ENCODE results near the gene CFAP73. TPM values are rescaled to one million over a fixed set of nuclear protein-coding genes. Genes with fewer than 3 reads are reported as not detected.

CFAP73 gene
- total and polyA plus RNA-seq, 2 of the 8 experiments (the other 6 are each of a cell fraction or from before 2014, with no cell fraction given), result 0.45 to 0.56 TPM

DNA sequence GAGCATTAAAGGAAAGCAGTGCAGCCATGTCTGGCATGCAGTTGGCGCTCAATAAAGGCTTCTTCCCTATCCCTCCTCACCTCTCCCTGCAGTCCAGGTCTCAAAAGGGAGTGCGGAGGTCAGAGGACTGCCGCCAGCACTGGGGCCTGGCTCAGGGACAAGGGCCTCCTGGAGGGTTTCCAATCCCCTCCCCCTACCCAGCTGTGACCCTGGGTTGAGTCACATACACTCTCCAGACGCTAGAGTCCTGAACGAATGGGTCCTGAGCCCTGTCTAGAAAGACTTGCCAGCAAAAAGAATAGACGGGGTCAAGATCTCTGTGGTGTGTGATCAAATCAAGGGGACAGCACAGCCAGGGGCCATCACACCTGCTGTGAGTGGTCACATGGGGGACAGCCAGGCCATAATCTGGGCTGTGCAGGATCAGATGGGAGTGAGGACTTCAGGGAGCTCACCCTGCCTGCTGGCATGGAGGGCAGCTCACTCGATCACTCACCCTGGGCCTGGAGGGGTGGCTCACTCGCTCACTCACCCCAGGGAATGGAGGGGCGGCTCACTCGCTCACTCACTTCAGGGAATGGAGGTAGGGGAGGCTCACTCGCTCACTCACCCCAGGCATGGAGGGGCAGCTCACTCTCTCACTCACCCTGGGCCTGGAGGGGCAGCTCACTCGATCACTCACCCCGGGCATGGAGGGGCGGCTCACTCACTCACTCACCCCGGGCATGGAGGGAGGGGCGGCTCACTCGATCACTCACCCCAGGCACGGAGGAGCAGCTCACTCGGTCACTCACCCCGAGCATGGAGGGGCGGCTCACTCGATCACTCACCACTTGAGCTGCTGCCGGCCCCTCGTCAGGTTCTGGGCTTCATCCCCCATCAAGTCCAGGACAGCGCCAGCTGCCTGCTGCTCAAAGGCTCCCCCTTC is 12.8 kb downstream of the CFAP73 start:
- Histone ChIP-seq H4K5ac (ENCODE audit: insufficient read length, low read depth, low read length) (no peak overlapping the region), H3K18ac (ENCODE audit: extremely low read depth, low read length) (no peak overlapping the region), H3K4me2 (ENCODE audit: insufficient read depth in 1 of 2, low read depth in 2 of 2, low read length in 2 of 2) (peak overlapping the region; percentile 18 to 37; a peak in 2 of 4 replicates), H3K23ac (ENCODE audit: insufficient read length) (no peak overlapping the region), H2BK20ac (ENCODE audit: low read length) (no peak overlapping the region), H3K27ac (ENCODE audit: low read depth, low read length) (peak overlapping the region; percentile 39; the same call in 1 of the 2 replicates), H3K4ac (replicated peaks; ENCODE audit: insufficient read length, low read depth, low read length) (no peak overlapping the region), H3K4me3 (ENCODE audit: extremely low read depth in 1 of 4, insufficient read depth in 2 of 4, low read depth in 3 of 4, low read length in 4 of 4) (no peak overlapping the region), H3K79me1 (ENCODE audit: low read depth, low read length) (no peaks in the 10 kb centered on the region; the same call in 1 of the 2 replicates), H2BK15ac (ENCODE audit: low read length) (no peak overlapping the region), H3K36me3 (ENCODE audit: control insufficient read depth in 2 of 4, insufficient read depth in 4 of 4, low read length in 3 of 4) (peaks cover 20 to 52% (median 41%) of the 10 kb centered on the region in 4 experiments; a peak in 7 of 8 replicates), H4K8ac (ENCODE audit: extremely low read depth, insufficient read depth, low read length) (no peak overlapping the region; the same call in 1 of the 2 replicates), H3K27me3 (replicated peaks in 1 of 4; ENCODE audit: control insufficient read depth in 3 of 4, extremely low read depth in 1 of 4, insufficient read depth in 3 of 4, low read length in 3 of 4) (no peaks in the 10 kb centered on the region), H2BK12ac (ENCODE audit: low read depth, low read length) (no peak overlapping the region), H3K56ac (replicated peaks; ENCODE audit: insufficient read length, low read depth, low read length) (no peak overlapping the region), H2BK5ac (ENCODE audit: low read depth, low read length) (peak overlapping the region; percentile 68), H4K91ac (replicated peaks; ENCODE audit: insufficient read length, low read length) (no peak overlapping the region), H2AK5ac (ENCODE audit: low read depth, low read length) (no peak overlapping the region), H2BK120ac (replicated peaks; ENCODE audit: low read depth, low read length) (no peak overlapping the region), H3K9me3 (ENCODE audit: insufficient read depth in 2 of 2, low read depth in 1 of 2, low read length in 1 of 2) (no peaks in the 10 kb centered on the region), H3K4me1 (replicated peaks in 1 of 4; ENCODE audit: control insufficient read depth in 3 of 4, insufficient read depth in 4 of 4, low read length in 3 of 4) (peaks cover 5 to 13% (median 9%) of the 10 kb centered on the region in 4 experiments), H4K20me1 (replicated peaks in 1 of 2; ENCODE audit: control insufficient read depth in 1 of 2, insufficient read depth in 2 of 2, low read length in 2 of 2) (peaks cover 16 to 20% of the 10 kb centered on the region in 2 experiments), H2AFZ (ENCODE audit: low read length) (no peak overlapping the region), H3K23me2 (ENCODE audit: low read depth, low read length) (0 out of 2 replicates have a peak, but pooled peaks cover 3% of the 10 kb centered on the region), H3K14ac (ENCODE audit: insufficient read length) (no peak overlapping the region), H3K9ac (replicated peaks in 1 of 4; ENCODE audit: extremely low read depth in 1 of 4, low read depth in 3 of 4, low read length in 3 of 4) (no peak overlapping the region; a peak in 1 of 7 replicates), H3K79me2 (ENCODE audit: control insufficient read depth in 1 of 2, insufficient read depth in 2 of 2, low read length in 2 of 2) (no peaks in the 10 kb centered on the region)
- ChIA-PET CTCF (ENCODE audit: partially characterized antibody) (interaction anchor here (0.6 to 11.2 kb wide), 9 partner anchors 9 to 257 kb away, joined by 3 to 114 read pairs (median 4); partner anchors contain the start of gene RASAL1), POLR2A (ENCODE audit: partially characterized antibody) (interaction anchor here (0.8 to 4.3 kb wide), 9 partner anchors 8 to 61 kb away, joined by 3 to 28 read pairs (median 4); partner anchors contain the start of genes DDX54 and RITA1)
- DNase-seq (ENCODE audit: low read depth in 1 of 2, low spot score in 2 of 2), result no peak
- no peak for FAIRE-seq
- peak in 1 of 2 experiments; percentile 42; a peak in 1 of 4 replicates for TF ChIP-seq SIN3A (conservative IDR thresholded peaks at IDR 0.05 in 1 of 2, IDR thresholded peaks at IDR 0.05 in 1 of 2; ENCODE audit: low read depth in 1 of 2, low read length in 2 of 2)
- peak; percentile 61 for TF ChIP-seq ASH2L (IDR thresholded peaks at IDR 0.05; ENCODE audit: low read length)
- no peak for TF ChIP-seq SUZ12 (IDR thresholded peaks at IDR 0.05; ENCODE audit: low read length)
- TF ChIP-seq SAP30 (IDR thresholded peaks at IDR 0.05; ENCODE audit: insufficient read depth, insufficient replicate concordance, low read length), result peak; percentile 38
- TF ChIP-seq SRF (IDR thresholded peaks at IDR 0.05; ENCODE audit: low read depth, low read length), result no peak
- TF ChIP-seq RBBP5 (IDR thresholded peaks at IDR 0.05; ENCODE audit: borderline replicate concordance, low read depth, low read length), result peak; percentile 64; the same call in 1 of the 2 replicates
- no peak for TF ChIP-seq YY1 (IDR thresholded peaks at IDR 0.05; ENCODE audit: low read depth, low read length)
- WGBS, 2 experiments (ENCODE audit: extremely low coverage in 1 of 2, insufficient coverage in 1 of 2, insufficient read length in 1 of 2, insufficient replicate concordance in 2 of 2, low coverage in 1 of 2, low lambda C conversion rate in 2 of 2, missing lambda C conversion rate in 1 of 2), result 77% methylated on average over 17 of the region's 25 CpGs; no CpG with 5 or more reads in 1 of the 2 experiments

All from H1 (cell line).